ENCODE data around the gene ATXN2L. TPM values are rescaled to one million over a fixed set of nuclear protein-coding genes. Genes with fewer than 3 reads are reported as not detected.

The ATXN2L gene
- total and polyA plus RNA-seq, 2 of the 13 experiments (the other 11 are each of a cell fraction or from before 2014, with no cell fraction given): 40.8 to 55.1 TPM

DNA sequence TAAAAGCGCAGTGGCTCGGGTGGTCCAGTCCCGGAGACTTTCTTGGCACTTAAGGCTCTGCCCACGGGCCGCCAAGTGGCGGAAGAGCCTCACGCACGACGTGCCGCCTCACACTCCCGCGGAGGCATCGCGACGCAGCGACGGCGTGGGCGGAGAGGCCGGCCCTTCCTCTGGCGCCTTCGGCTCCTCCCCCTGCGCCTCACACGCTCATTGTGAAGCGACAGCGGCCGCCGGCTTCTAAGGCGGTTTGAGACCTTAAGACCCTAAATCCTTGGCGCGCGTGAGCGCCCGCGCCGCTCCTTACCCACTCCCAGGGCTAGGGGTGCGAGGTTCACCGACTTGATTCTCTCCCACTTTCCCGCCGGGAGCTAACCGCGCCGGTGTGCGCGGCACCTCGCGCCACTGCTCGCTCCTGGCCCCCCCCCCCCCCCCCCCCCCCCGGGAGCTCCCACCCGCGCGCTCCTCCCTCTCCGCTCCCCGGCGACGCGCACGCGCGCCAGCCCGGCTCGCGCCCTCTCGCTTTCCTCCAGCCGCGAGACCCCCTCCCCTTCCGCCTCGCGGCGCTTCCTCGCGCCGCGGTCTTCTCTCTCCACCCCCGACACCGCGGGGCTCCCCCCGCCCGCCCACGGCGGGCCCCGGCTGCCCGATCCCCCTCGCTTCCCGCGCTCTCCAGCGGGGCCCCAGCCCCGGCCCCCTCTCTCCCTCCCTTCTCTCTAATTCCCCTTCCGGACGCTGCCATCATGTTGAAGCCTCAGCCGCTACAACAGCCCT lies at the start of gene ATXN2L (continued):
- TF ChIP-seq, protein P1, sequence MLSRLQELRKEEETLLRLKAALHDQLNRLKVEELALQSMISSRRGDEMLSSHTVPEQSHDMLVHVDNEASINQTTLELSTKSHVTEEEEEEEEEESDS (CRISPR knock-in tag; IDR thresholded peaks at IDR 0.05; ENCODE audit: borderline replicate concordance): no peak
- peak; percentile 78; the same call in 1 of the 2 replicates for TF ChIP-seq ZNF724P (CRISPR knock-in tag; IDR thresholded peaks at IDR 0.05; ENCODE audit: borderline replicate concordance)
- peak; percentile 86; the same call in 1 of the 2 replicates for TF ChIP-seq ZNF430 (CRISPR knock-in tag; IDR thresholded peaks at IDR 0.05)
- peak; percentile 98 for TF ChIP-seq ZNF136 (CRISPR knock-in tag; IDR thresholded peaks at IDR 0.05; ENCODE audit: low read depth)
- peak; percentile 57; the same call in 1 of the 2 replicates for TF ChIP-seq XBP1 (CRISPR knock-in tag; IDR thresholded peaks at IDR 0.05)
- TF ChIP-seq HES4 (CRISPR knock-in tag; IDR thresholded peaks at IDR 0.05; ENCODE audit: borderline replicate concordance): no peak
- TF ChIP-seq NR2F6 (IDR thresholded peaks at IDR 0.05): no peak
- TF ChIP-seq NR2F6 (CRISPR knock-in tag; IDR thresholded peaks at IDR 0.05): peak; percentile 83; the same call in 1 of the 2 replicates
- TF ChIP-seq ISX (CRISPR knock-in tag; conservative IDR thresholded peaks at IDR 0.05): no peak
- TF ChIP-seq ZNF207 (IDR thresholded peaks at IDR 0.05; ENCODE audit: borderline replicate concordance): no peak
- peak; percentile 87; the same call in 1 of the 2 replicates for TF ChIP-seq NFATC3 (CRISPR knock-in tag; IDR thresholded peaks at IDR 0.05)
- no peak for TF ChIP-seq RBM22 (optimal IDR thresholded peaks at IDR 0.05; ENCODE audit: low read length)
- no peak; the same call in none of the 2 replicates for TF ChIP-seq NCOR1 (IDR thresholded peaks at IDR 0.05; ENCODE audit: borderline replicate concordance, low read length)
- no peak for TF ChIP-seq MATR3 (CRISPR knock-in tag; IDR thresholded peaks at IDR 0.05)
- peak; percentile 92; the same call in 1 of the 2 replicates for TF ChIP-seq KDM5B (CRISPR knock-in tag; IDR thresholded peaks at IDR 0.05; ENCODE audit: borderline replicate concordance)
- TF ChIP-seq, protein P2, sequence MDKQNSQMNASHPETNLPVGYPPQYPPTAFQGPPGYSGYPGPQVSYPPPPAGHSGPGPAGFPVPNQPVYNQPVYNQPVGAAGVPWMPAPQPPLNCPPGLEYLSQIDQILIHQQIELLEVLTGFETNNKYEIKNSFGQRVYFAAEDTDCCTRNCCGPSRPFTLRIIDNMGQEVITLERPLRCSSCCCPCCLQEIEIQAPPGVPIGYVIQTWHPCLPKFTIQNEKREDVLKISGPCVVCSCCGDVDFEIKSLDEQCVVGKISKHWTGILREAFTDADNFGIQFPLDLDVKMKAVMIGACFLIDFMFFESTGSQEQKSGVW (CRISPR knock-in tag; IDR thresholded peaks at IDR 0.05; ENCODE audit: borderline replicate concordance): no peak
- TF ChIP-seq, protein P3, sequence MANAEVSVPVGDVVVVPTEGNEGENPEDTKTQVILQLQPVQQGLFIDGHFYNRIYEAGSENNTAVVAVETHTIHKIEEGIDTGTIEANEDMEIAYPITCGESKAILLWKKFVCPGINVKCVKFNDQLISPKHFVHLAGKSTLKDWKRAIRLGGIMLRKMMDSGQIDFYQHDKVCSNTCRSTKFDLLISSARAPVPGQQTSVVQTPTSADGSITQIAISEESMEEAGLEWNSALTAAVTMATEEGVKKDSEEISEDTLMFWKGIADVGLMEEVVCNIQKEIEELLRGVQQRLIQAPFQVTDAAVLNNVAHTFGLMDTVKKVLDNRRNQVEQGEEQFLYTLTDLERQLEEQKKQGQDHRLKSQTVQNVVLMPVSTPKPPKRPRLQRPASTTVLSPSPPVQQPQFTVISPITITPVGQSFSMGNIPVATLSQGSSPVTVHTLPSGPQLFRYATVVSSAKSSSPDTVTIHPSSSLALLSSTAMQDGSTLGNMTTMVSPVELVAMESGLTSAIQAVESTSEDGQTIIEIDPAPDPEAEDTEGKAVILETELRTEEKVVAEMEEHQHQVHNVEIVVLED (CRISPR knock-in tag; IDR thresholded peaks at IDR 0.05; ENCODE audit: borderline replicate concordance): peak; percentile 100
- TF ChIP-seq ZNF367 (CRISPR knock-in tag; IDR thresholded peaks at IDR 0.05; ENCODE audit: borderline replicate concordance): 0 out of 2 replicates have a peak, but pooled peaks have one; percentile 68
- TF ChIP-seq U2AF2 (IDR thresholded peaks at IDR 0.05; ENCODE audit: low read depth, low read length): peak; percentile 88; the same call in 1 of the 2 replicates
- peak; percentile 70; the same call in 1 of the 2 replicates for TF ChIP-seq ZKSCAN1 (IDR thresholded peaks at IDR 0.05; ENCODE audit: low read length)
- no peak for TF ChIP-seq ZNF674 (CRISPR knock-in tag; IDR thresholded peaks at IDR 0.05; ENCODE audit: low read depth)
- no peak for TF ChIP-seq RFX1 (IDR thresholded peaks at IDR 0.05)
- TF ChIP-seq HDAC2 (CRISPR knock-in tag; IDR thresholded peaks at IDR 0.05): peak; percentile 95
- TF ChIP-seq KLF16 (CRISPR knock-in tag; IDR thresholded peaks at IDR 0.05): peak in 1 of 2 experiments; percentile 99; a peak in 2 of 4 replicates
- TF ChIP-seq ZNF44 (CRISPR knock-in tag; IDR thresholded peaks at IDR 0.05): no peak; the same call in 1 of the 2 replicates
- TF ChIP-seq, protein P4, sequence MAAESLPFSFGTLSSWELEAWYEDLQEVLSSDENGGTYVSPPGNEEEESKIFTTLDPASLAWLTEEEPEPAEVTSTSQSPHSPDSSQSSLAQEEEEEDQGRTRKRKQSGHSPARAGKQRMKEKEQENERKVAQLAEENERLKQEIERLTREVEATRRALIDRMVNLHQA (CRISPR knock-in tag; IDR thresholded peaks at IDR 0.05): no peak
- TF ChIP-seq DPF2 (CRISPR knock-in tag; IDR thresholded peaks at IDR 0.05; ENCODE audit: borderline replicate concordance, low read depth): 0 out of 2 replicates have a peak, but pooled peaks have one; percentile 36
- TF ChIP-seq IRX3 (CRISPR knock-in tag; IDR thresholded peaks at IDR 0.05; ENCODE audit: borderline replicate concordance, low read depth): peak; percentile 57; the same call in 1 of the 2 replicates
- TF ChIP-seq SNAI1 (CRISPR knock-in tag; IDR thresholded peaks at IDR 0.05; ENCODE audit: borderline replicate concordance): no peak; the same call in 1 of the 2 replicates
